Tibial artery (tissue), 4 donors: ENCODE data around the gene PRAC2.

Source experiments
- DNase-seq, 2 donors: peaks; one replicate each; pipeline ENCODE4 v3.0.0-alpha.2; 2019
- H3K27ac ChIP-seq, 2 donors: fragments of 200-600 bp; sonication (generic) in 1 of 2; 1 replicate in 1 of 2; 2 replicates in 1 of 2; pipeline ENCODE4 v1.5.1; 2018 to 2019; ENCODE audit warnings: mild to moderate bottlenecking in 1 of 2
- H3K27me3 ChIP-seq, 2 donors: fragments of 200-600 bp; sonication (generic) in 1 of 2; one replicate each; pipeline versions ENCODE4 v1.5.1 to v1.6.0; 2016 to 2019
- H3K36me3 ChIP-seq, 3 donors: fragments of 200-600 bp; sonication (generic) in 2 of 3; one replicate each; pipeline ENCODE4 v1.5.1; 2016 to 2019; ENCODE audit warnings: mild to moderate bottlenecking in 2 of 3
- H3K4me1 ChIP-seq, 4 donors: fragments of 200-600 bp; sonication (generic) in 2 of 4; 1 replicate in 3 of 4; 2 replicates in 1 of 4; pipeline ENCODE4 v1.5.1; 2016 to 2019
- H3K4me3 ChIP-seq, 2 donors: fragments of 200-600 bp; sonication (generic) in 1 of 2; 1 replicate in 1 of 2; 2 replicates in 1 of 2; pipeline ENCODE4 v1.5.1; 2018 to 2019; ENCODE audit warnings: mild to moderate bottlenecking in 2 of 2
- H3K9me3 ChIP-seq, 3 donors: fragments of 200-600 bp; sonication (generic) in 1 of 3; one replicate each; pipeline ENCODE4 v1.5.1; 2016 to 2019
- intact Hi-C: fragments of 100-400 bp; cut with DNase I; formaldehyde crosslinking; loops from one replicate; pipeline ENCODE4 v1.15.0; 2023; ENCODE audit warnings: low total_unique reads
- TF ChIP-seq, protein P1 (sequence below), 2 experiments: fragments of 200-600 bp in 1 of 2; fragments of 450-650 bp in 1 of 2; IDR thresholded peaks; one replicate each; pipeline ENCODE4 v1.5.1; 2017 to 2019; ENCODE audit warnings: antibody characterized with exemption in 2 of 2, mild to moderate bottlenecking in 1 of 2, moderate library complexity in 1 of 2

The PRAC2 gene

DNA sequence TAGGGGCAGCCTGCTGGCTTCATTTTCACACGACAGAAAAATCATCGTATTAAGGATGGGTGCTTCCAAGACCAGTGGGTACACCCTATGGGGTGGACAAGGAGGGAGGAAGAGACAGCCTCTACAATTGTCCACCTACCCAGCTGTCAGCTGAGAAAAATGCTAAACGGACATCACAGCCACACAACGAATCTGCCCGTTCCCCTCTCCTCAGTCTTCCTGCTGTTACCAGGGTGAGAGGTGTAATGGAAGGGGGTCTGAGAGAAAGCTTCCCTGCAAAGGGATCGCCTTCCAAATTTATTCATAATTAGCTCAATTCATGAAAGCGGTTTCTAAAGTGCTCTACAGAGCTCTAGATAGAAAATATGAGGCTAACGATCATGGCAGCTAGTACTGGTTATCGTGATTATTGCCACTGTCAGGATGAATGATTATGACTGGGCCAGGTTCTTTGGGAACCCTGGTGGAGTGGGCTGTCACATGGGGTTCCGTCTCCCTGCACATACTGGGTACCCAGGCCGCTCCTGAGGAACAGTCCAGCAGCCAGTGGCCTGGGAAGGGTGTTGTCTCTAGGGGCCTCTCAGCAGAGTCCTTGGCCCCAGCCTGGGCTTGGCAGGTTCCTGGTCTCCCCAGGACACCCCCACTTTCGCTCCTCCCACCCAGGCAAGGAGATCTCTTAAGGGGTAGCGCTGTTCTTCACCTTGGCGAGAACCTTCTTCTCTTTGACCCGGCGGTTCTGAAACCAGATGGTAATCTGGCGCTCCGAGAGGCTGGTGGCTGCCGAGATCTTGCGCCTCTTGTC lies 3.3 kb downstream of the PRAC2 start:
- Histone ChIP-seq H3K27ac (no peak overlapping the region), H3K4me3 (no peak overlapping the region), H3K36me3 (no peaks in the 10 kb centered on the region), H3K9me3 (no peaks in the 10 kb centered on the region), H3K4me1 (peaks cover 0 to 38% (median 27%) of the 10 kb centered on the region in 4 donors), H3K27me3 (peaks cover 13 to 100% of the 10 kb centered on the region in 2 donors)
- intact Hi-C loops: loop anchor here (5.0 to 10.0 kb wide), 2 partner anchors 66 to 158 kb away; no protein-coding TSS in a partner anchor
- DNase-seq: no peak
- TF ChIP-seq, protein P1, sequence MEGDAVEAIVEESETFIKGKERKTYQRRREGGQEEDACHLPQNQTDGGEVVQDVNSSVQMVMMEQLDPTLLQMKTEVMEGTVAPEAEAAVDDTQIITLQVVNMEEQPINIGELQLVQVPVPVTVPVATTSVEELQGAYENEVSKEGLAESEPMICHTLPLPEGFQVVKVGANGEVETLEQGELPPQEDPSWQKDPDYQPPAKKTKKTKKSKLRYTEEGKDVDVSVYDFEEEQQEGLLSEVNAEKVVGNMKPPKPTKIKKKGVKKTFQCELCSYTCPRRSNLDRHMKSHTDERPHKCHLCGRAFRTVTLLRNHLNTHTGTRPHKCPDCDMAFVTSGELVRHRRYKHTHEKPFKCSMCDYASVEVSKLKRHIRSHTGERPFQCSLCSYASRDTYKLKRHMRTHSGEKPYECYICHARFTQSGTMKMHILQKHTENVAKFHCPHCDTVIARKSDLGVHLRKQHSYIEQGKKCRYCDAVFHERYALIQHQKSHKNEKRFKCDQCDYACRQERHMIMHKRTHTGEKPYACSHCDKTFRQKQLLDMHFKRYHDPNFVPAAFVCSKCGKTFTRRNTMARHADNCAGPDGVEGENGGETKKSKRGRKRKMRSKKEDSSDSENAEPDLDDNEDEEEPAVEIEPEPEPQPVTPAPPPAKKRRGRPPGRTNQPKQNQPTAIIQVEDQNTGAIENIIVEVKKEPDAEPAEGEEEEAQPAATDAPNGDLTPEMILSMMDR (IDR thresholded peaks at IDR 0.05): no peak

DNA sequence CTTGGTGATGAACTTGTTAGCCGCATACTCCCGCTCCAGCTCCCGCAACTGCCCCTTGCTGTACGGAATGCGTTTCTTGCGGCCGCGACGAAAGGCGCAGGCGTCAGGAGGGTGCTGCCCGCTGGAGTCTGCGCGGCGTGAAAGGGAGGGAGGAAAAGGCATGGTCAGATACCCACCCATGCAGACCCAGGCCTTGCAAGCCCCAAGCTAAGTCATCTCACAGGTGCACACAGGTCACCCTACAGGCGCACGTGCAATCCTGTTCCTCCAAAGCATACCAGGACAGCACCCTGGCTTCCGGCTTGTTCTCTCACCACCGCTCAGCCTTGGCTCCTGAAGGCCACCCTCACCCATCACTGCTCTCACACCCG lies 3.9 kb downstream of the PRAC2 start:
- H3K36me3 ChIP-seq: no peaks in the 10 kb centered on the region
- intact Hi-C loops: loop anchor here (5.0 to 10.0 kb wide), 2 partner anchors 65 to 158 kb away; no protein-coding TSS in a partner anchor
- H3K9me3 ChIP-seq: no peaks in the 10 kb centered on the region
- no peak overlapping the region for H3K27ac ChIP-seq
- peaks cover 0 to 38% (median 27%) of the 10 kb centered on the region in 4 donors for H3K4me1 ChIP-seq
- no peak for DNase-seq
- H3K4me3 ChIP-seq: no peak overlapping the region
- peaks cover 13 to 100% of the 10 kb centered on the region in 2 donors for H3K27me3 ChIP-seq
- TF ChIP-seq, protein P1 (IDR thresholded peaks at IDR 0.05): no peak

DNA sequence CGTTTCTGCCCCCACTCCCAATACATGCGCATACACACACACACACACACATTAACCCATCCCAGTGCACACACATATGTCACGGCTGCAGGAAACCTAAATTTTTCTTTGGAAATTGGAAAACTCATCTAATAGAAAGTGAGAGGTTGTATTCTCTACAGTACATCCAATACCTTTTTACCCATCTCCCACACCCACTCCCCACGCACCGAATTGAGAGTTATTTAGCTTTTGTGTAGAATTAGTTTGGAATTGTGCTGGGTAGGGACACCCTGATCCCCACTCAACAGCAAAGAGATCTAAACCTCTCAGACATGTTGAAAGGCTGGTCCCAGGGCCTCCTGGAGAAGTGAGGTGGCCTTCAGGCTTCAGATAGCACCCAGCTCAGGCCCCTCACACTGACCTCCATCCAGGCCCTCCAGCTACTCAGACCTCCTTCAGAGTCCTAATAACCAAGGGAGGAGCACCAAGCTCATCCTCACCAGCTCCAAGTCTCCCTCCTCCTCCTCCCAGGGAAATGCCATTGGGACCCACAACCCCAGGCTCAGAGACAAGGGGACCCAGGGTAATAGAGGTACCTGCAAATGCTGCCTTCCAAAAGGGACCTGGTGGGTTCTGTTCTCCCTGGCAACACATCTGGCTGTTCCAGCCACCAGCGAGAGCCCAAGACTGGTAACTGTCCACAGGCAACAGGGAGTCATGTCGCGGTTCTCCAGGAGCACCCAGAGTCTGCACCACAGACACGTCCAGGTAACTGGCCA lies 4.6 kb downstream of the PRAC2 start:
- no peaks in the 10 kb centered on the region for H3K9me3 ChIP-seq
- no peak overlapping the region for H3K4me3 ChIP-seq
- peaks cover 0 to 38% (median 27%) of the 10 kb centered on the region in 4 donors for H3K4me1 ChIP-seq
- H3K36me3 ChIP-seq: no peaks in the 10 kb centered on the region
- intact Hi-C loops: loop anchor here (5.0 to 10.0 kb wide), 2 partner anchors 65 to 157 kb away; no protein-coding TSS in a partner anchor
- DNase-seq: no peak
- peaks cover 9 to 100% of the 10 kb centered on the region in 2 donors for H3K27me3 ChIP-seq
- TF ChIP-seq, protein P1 (IDR thresholded peaks at IDR 0.05): no peak
- no peak overlapping the region for H3K27ac ChIP-seq

DNA sequence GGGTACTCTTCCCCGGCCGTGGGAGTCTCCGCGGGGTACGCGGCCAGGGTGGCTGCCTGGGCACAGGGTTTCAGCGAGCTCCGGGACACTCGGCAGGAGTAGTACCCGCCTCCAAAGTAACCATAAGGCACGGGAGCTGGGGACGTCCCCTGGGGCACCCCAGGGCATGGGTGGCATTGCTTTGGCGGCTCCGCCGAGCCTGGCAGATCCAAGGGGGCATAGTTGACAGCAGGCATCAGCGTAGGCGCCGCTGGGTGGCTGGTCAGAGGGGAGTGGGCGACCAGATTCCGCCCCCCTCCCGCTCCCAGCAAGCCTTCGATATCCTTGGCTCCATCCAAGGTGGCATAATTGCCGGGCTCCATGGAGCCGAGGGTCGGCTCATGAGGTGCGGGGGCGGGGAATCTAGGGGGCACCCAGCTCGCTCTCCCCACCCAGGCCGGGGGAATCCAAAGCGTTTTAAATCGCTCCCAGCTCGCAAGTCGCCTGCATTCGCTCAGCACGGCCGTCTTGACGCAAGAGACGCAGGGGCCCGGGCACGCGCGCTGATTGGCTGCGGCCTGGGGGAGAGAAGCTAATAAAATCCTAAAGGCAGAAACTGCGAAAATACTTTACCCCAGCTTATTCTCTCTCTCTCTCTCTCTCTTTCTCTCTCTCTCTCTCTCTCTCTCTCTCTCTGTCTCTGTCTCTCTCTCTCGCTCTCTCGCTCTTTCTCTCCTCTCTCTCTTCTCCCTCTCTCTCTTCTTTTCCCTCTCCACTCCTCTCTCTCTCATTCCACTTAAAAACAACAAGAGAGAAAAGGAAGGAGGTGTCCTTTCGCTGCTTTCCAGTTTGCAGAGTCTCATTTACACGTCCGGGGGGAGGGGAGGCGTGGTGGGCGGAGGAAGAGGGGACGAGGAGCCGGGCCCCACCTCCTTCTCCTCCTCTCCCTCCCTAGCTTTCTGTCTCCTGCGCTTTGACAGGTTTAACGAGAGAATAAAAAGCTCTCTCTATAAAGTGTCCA lies 5.5 kb downstream of the PRAC2 start, which contains the start of gene HOXB13:
Gene HOXB13, minus strand, starts transcription at position 519 of the 1,000 bp plus-strand sequence. Its CDS starts 157 bp downstream, at position 362.
- DNase-seq: no peak
- no peaks in the 10 kb centered on the region for H3K9me3 ChIP-seq
- intact Hi-C loops: loop anchor here (5.0 to 10.0 kb wide), 2 partner anchors 64 to 156 kb away; no protein-coding TSS in a partner anchor
- no peaks in the 10 kb centered on the region for H3K36me3 ChIP-seq
- H3K4me1 ChIP-seq: peaks cover 0 to 42% (median 31%) of the 10 kb centered on the region in 4 donors
- H3K27me3 ChIP-seq: peaks cover 6 to 100% of the 10 kb centered on the region in 2 donors
- H3K4me3 ChIP-seq: no peak within 1 kb of the TSS
- no peak within 1 kb of the TSS for H3K27ac ChIP-seq
- TF ChIP-seq, protein P1 (IDR thresholded peaks at IDR 0.05): no peak
